Transverse colon (tissue), 4 donors: ENCODE results near the gene CDHR1. TPM values are rescaled to one million over a fixed set of nuclear protein-coding genes. Genes with fewer than 3 reads are reported as not detected.

Experiments used
- DNase-seq: peaks from one replicate; pipeline ENCODE4 v3.0.0-alpha.2; 2019
- H3K27ac ChIP-seq, 4 donors: fragments of 200-600 bp; sonication (generic); 2 replicates each; pipeline ENCODE4 v1.5.1; 2016 to 2018; ENCODE audit warnings: inconsistent platforms in 4 of 4
- H3K27me3 ChIP-seq: fragments of 200-600 bp; sonication (generic); 2 replicates; pipeline ENCODE4 v1.5.1; 2017; ENCODE audit warnings: inconsistent platforms
- H3K36me3 ChIP-seq, 4 donors: fragments of 200-600 bp; sonication (generic); 2 replicates each; pipeline ENCODE4 v1.5.1; 2017 to 2019; ENCODE audit warnings: inconsistent platforms in 4 of 4
- H3K4me1 ChIP-seq, 4 donors: fragments of 200-600 bp; sonication (generic); 2 replicates each; pipeline ENCODE4 v1.5.1; 2017 to 2020; ENCODE audit warnings: inconsistent platforms in 4 of 4
- H3K4me3 ChIP-seq, 4 donors: fragments of 200-600 bp; sonication (generic); 1 replicate in 1 of 4; 2 replicates in 3 of 4; pipeline versions ENCODE4 v1.5.1 to v1.6.1; 2017 to 2019; ENCODE audit warnings: inconsistent platforms in 4 of 4
- H3K9me3 ChIP-seq, 2 donors: fragments of 200-600 bp; sonication (generic); 2 replicates each; pipeline ENCODE4 v1.5.1; 2017 to 2019; ENCODE audit warnings: inconsistent platforms in 2 of 2
- EP300 ChIP-seq: sonication (generic); formaldehyde crosslinking; IDR thresholded peaks from one replicate; pipeline ENCODE4 v1.6.1; 2017; ENCODE audit warnings: antibody characterized with exemption, low read depth
- POLR2A ChIP-seq: fragments of 450-650 bp; IDR thresholded peaks from one replicate; pipeline ENCODE4 v1.6.1; 2016; ENCODE audit warnings: antibody characterized with exemption, mild to moderate bottlenecking, moderate library complexity
- POLR2AphosphoS5 ChIP-seq, 3 donors: sonication (generic); formaldehyde crosslinking; IDR thresholded peaks; one replicate each; pipeline ENCODE4 v1.6.1; 2016; ENCODE audit warnings: antibody characterized with exemption in 3 of 3
- WGBS, 2 donors: methylation state at CpG; one replicate each; pipeline ENCODE4 v1.1.5; 2018; ENCODE audit warnings: low coverage in 1 of 2; 5-methylcytosine and 5-hydroxymethylcytosine counted together
- in situ Hi-C, 4 donors: fragments of 200-750 bp; cut with MboI; loops; one replicate each; pipeline versions ENCODE4 v1.15.0 to v1.15.1; 2017; ENCODE audit warnings: low sequenced_read_pairs in 3 of 4, low pct_ligation_motif_present in 1 of 4, low pct_unique_long_range_greater_than_20kb in 1 of 4
- intact Hi-C: fragments of 100-400 bp; cut with DNase I; formaldehyde crosslinking; loops from one replicate; pipeline ENCODE4 v1.15.1; 2023; ENCODE audit warnings: low total_unique reads
- total RNA-seq, 4 donors: library from RNA; depleted of rRNA; stranded (reverse); fragments of >200 nt; gene quantifications; one replicate each; pipeline ENCODE4 v1.1.0, GENCODE V29; 2016
- TF ChIP-seq, protein P1 (sequence below), 5 experiments: fragments of 200-600 bp in 3 of 5; fragments of 450-650 bp in 2 of 5; sonication (generic) in 3 of 5; IDR thresholded peaks; 1 replicate in 2 of 5; 2 replicates in 3 of 5; pipeline ENCODE4 v1.5.1; 2016 to 2017; ENCODE audit warnings: antibody characterized with exemption in 5 of 5, inconsistent platforms in 3 of 5, mild to moderate bottlenecking in 2 of 5, moderate library complexity in 1 of 5

The CDHR1 gene
- total RNA-seq, 4 donors from 2014 or later = 42.1 to 110 (median 75.5) TPM

DNA sequence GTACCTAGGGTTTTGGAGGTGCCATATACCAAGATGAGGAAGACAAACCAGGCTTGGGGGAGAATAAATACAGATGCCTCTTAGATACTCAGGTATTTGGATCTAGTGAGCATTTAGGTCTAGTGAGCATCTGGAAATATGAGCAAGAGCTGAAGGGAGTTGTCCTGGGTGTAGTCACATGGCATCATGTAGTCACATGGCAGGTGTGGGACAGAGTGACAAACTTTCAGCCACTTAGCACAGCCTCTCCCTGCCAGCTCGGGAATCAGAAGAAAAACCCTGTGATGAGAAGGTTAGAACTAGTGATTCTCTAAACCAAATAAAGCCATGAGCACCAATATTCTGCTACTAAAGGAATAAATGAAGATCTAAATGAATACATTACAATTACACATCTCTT, 74.8 kb downstream of the CDHR1 start:
- Histone ChIP-seq H3K9me3 (no peaks in the 10 kb centered on the region), H3K27ac (no peak overlapping the region), H3K36me3 (no peaks in the 10 kb centered on the region), H3K27me3 (peaks cover 7% of the 10 kb centered on the region), H3K4me1 (peaks cover 0 to 5% (median 2%) of the 10 kb centered on the region in 4 donors), H3K4me3 (no peak overlapping the region)
- no peak for DNase-seq
- TF ChIP-seq EP300 (no peak), POLR2AphosphoS5 (IDR thresholded peaks at IDR 0.05) (no peak), POLR2A (no peak)
- TF ChIP-seq, protein P1, sequence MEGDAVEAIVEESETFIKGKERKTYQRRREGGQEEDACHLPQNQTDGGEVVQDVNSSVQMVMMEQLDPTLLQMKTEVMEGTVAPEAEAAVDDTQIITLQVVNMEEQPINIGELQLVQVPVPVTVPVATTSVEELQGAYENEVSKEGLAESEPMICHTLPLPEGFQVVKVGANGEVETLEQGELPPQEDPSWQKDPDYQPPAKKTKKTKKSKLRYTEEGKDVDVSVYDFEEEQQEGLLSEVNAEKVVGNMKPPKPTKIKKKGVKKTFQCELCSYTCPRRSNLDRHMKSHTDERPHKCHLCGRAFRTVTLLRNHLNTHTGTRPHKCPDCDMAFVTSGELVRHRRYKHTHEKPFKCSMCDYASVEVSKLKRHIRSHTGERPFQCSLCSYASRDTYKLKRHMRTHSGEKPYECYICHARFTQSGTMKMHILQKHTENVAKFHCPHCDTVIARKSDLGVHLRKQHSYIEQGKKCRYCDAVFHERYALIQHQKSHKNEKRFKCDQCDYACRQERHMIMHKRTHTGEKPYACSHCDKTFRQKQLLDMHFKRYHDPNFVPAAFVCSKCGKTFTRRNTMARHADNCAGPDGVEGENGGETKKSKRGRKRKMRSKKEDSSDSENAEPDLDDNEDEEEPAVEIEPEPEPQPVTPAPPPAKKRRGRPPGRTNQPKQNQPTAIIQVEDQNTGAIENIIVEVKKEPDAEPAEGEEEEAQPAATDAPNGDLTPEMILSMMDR (IDR thresholded peaks at IDR 0.05) = no peak
- intact Hi-C loops (loop anchor here (5.0 kb wide), 1 partner anchor 268 kb away; no protein-coding TSS in a partner anchor), in situ Hi-C loops (loop anchor here in 3 of 4 donors (5.0 to 10.0 kb wide), 3 partner anchors 263 to 268 kb away; no protein-coding TSS in a partner anchor)
- WGBS, 2 donors = 15% methylated on average over 1 of the region's 1 CpG; no CpG with 5 or more reads in 1 of the 2 donors

Other genes with a start within 250 kb of the CDHR1 start
- gene GHITM, start 55.0 kb upstream of the CDHR1 start, total RNA-seq = 100 to 1,000 TPM; 134 to 351 (median 225) TPM
- 100 to 1,000 TPM; 197 to 480 (median 266) TPM for gene GPR15LG, start 20.7 kb upstream of the CDHR1 start, total RNA-seq
- gene LRIT2, start 31.0 kb downstream of the CDHR1 start, total RNA-seq = not detected
- not detected for gene LRIT1, start 47.0 kb downstream of the CDHR1 start, total RNA-seq
- gene RGR, start 50.5 kb downstream of the CDHR1 start, total RNA-seq = 1 to 10 TPM in 3 of 4 donors, not detected in 1; 1.1 to 6.0 (median 1.2) TPM
- gene CCSER2, start 134.1 kb downstream of the CDHR1 start, total RNA-seq = 10 to 100 TPM; 20.9 to 45.6 (median 33.7) TPM